DND-41 (cell line): ENCODE results near the gene MECP2.

Experiments
- ATAC-seq: fragments of 200-7000 bp; cut with Tn5 transposase; 3 replicates; pipeline ENCODE4 v1.9.1; 2021; ENCODE audit warnings: low read depth; ENCODE audit not compliant: insufficient read depth
- DNase-seq: peaks from one replicate; pipeline ENCODE4 v3.0.0-alpha.2; 2020
- H2AFZ ChIP-seq: 2 replicates; pipeline ENCODE4 v1.6.0; 2012; ENCODE audit warnings: low read depth, low read length
- H3K27ac ChIP-seq: 2 replicates; pipeline ENCODE4 v1.5.1; 2012; ENCODE audit warnings: low read length, inconsistent platforms
- H3K27me3 ChIP-seq: fragments of 200-600 bp; sonication (generic); 2 replicates; pipeline ENCODE4 v1.6.0; 2012; ENCODE audit warnings: low read length, mild to moderate bottlenecking, inconsistent platforms; ENCODE audit not compliant: insufficient read depth, poor library complexity
- H3K36me3 ChIP-seq: 2 replicates; pipeline ENCODE4 v1.5.1; 2012; ENCODE audit warnings: low read length, inconsistent platforms; ENCODE audit not compliant: insufficient read depth
- H3K4me1 ChIP-seq: 2 replicates; pipeline ENCODE4 v1.5.1; 2012; ENCODE audit warnings: mild to moderate bottlenecking, low read length; ENCODE audit not compliant: insufficient read depth
- H3K4me2 ChIP-seq: 2 replicates; pipeline ENCODE4 v1.6.0; 2012; ENCODE audit warnings: mild to moderate bottlenecking, moderate library complexity, low read length, inconsistent platforms; ENCODE audit not compliant: insufficient read depth
- H3K4me3 ChIP-seq, 2 experiments: fragments of 200-600 bp in 1 of 2; shearing (Covaris generic) in 1 of 2; 2 replicates each; pipeline ENCODE4 v1.5.1; 2012 to 2016; ENCODE audit warnings: inconsistent platforms in 2 of 2, low read length in 2 of 2, mild to moderate bottlenecking in 2 of 2, low read depth in 1 of 2, moderate library complexity in 1 of 2
- H3K79me2 ChIP-seq: 2 replicates; pipeline ENCODE4 v1.6.0; 2012; ENCODE audit warnings: low read length, inconsistent platforms; ENCODE audit not compliant: insufficient read depth
- H3K9ac ChIP-seq: 2 replicates; pipeline ENCODE4 v1.6.0; 2012; ENCODE audit warnings: low read depth, mild to moderate bottlenecking, inconsistent platforms, low read length, moderate library complexity
- H3K9me3 ChIP-seq: 2 replicates; pipeline ENCODE4 v1.5.1; 2012; ENCODE audit warnings: low read length, moderate library complexity, mild to moderate bottlenecking, inconsistent platforms; ENCODE audit not compliant: insufficient read depth, severe bottlenecking
- H4K20me1 ChIP-seq: 2 replicates; pipeline ENCODE4 v1.6.0; 2012; ENCODE audit warnings: low read length; ENCODE audit not compliant: insufficient read depth
- EZH2 ChIP-seq: IDR thresholded peaks from 3 replicates; pipeline ENCODE4 v1.6.1; 2012; ENCODE audit warnings: borderline replicate concordance, low read depth, mild to moderate bottlenecking, moderate library complexity, low read length, inconsistent platforms; ENCODE audit not compliant: severe bottlenecking
- TF ChIP-seq, protein P1 (sequence below): IDR thresholded peaks from 2 replicates; pipeline ENCODE4 v1.5.1; 2012; ENCODE audit warnings: borderline replicate concordance, low read length, moderate library complexity, mild to moderate bottlenecking; ENCODE audit not compliant: poor library complexity, severe bottlenecking; ENCODE audit errors: extremely low read depth

The MECP2 gene

DNA sequence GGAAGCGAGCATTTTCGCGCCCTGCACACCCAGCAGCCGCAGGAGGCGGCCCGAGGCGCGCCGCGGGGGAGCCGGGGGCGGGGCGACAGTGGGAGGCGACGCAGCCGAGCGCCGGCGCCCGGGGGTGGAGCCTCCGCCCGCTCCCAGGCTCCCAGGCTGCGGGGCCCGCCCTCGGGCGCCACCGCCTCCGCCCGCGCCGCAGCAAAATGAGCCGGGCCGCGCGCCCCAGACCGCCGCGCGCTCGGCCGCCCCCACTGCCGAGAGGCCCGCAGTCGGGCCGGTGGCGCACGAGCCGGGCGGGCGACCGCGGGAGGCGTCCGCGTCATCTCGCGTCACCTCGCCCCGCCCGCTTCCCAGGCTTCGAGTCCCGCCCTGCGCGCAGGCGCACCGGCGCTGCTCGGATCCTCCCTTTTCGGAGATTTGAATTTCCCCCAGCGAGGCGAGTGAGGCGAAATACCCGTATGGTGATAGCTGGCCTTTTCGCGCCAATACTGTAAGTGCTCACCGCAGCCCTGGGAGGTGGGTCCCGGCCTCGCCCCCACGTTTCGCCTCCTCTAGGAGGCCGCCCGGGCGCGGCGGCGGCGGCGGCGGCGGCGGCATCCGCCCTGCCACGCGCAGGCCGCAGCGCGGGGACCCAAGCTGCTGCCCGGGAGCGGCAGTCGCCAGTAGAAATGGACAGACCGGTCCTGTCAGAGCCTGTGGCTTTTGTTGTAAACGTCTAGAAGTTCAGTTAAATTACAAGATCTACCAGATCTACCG, 125.0 kb downstream of the MECP2 start, which contains the start of gene TMEM187:
TSS of gene TMEM187 (plus strand) at position 387 of the 759 bp plus-strand sequence. CDS start 9,309 bp downstream, outside the sequence.
- peaks cover 33% of the 10 kb centered on the region for H3K4me1 ChIP-seq
- peak within 1 kb of the TSS; percentile 58 to 90 for H3K4me3 ChIP-seq
- no peaks in the 10 kb centered on the region for H3K27me3 ChIP-seq
- ATAC-seq (peak; percentile 44), DNase-seq (peak; percentile 93)
- H3K4me2 ChIP-seq = peak within 1 kb of the TSS; percentile 73
- H3K9me3 ChIP-seq = no peaks in the 10 kb centered on the region
- H2AFZ ChIP-seq = peak within 1 kb of the TSS; percentile 74
- H3K79me2 ChIP-seq = peaks cover 64% of the 10 kb centered on the region
- H3K36me3 ChIP-seq = peaks cover 22% of the 10 kb centered on the region
- H3K27ac ChIP-seq = peak within 1 kb of the TSS; percentile 100
- TF ChIP-seq, protein P1, sequence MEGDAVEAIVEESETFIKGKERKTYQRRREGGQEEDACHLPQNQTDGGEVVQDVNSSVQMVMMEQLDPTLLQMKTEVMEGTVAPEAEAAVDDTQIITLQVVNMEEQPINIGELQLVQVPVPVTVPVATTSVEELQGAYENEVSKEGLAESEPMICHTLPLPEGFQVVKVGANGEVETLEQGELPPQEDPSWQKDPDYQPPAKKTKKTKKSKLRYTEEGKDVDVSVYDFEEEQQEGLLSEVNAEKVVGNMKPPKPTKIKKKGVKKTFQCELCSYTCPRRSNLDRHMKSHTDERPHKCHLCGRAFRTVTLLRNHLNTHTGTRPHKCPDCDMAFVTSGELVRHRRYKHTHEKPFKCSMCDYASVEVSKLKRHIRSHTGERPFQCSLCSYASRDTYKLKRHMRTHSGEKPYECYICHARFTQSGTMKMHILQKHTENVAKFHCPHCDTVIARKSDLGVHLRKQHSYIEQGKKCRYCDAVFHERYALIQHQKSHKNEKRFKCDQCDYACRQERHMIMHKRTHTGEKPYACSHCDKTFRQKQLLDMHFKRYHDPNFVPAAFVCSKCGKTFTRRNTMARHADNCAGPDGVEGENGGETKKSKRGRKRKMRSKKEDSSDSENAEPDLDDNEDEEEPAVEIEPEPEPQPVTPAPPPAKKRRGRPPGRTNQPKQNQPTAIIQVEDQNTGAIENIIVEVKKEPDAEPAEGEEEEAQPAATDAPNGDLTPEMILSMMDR = no peak
- no peak for TF ChIP-seq EZH2
- peaks cover 23% of the 10 kb centered on the region for H4K20me1 ChIP-seq
- peak within 1 kb of the TSS; percentile 99 for H3K9ac ChIP-seq
